Stromal cell of bone marrow (primary cell): Measurements from ENCODE around the gene FASN.

ENCODE experiments used
- DNase-seq: peaks from one replicate; pipeline ENCODE4 v3.0.0-alpha.2; 2012; ENCODE audit warnings: low read depth

The FASN gene

GRCh38 chr17:82101301-82101715, 3.3 kb upstream of the FASN start:
- DNase-seq: no peak

- DNase-seq: no peak
These were observed 2.7 kb upstream of the FASN start for GRCh38 chr17:82100502-82101298.

- no peak for DNase-seq
These were observed 1.1 kb upstream of the FASN start for GRCh38 chr17:82098939-82099763.

DNA sequence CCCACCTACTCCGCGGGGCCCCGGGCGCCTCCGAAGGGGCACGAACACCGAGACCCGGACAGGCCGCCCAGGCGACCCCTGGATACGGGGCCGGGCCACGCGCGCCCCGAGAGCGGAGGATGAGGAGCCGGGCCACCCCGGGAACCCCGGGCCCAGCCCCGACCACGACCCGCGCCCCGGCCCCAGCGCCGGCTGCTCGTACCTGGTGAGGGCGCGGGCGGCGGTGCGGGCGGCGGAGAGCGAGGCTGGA, 192 bp downstream of the FASN start:
- DNase-seq: no peak

GRCh38 chr17:82097184-82097918, 685 bp downstream of the FASN start:
- DNase-seq: no peak

GRCh38 chr17:82096709-82097183, 1.3 kb downstream of the FASN start:
- DNase-seq: no peak

DNA sequence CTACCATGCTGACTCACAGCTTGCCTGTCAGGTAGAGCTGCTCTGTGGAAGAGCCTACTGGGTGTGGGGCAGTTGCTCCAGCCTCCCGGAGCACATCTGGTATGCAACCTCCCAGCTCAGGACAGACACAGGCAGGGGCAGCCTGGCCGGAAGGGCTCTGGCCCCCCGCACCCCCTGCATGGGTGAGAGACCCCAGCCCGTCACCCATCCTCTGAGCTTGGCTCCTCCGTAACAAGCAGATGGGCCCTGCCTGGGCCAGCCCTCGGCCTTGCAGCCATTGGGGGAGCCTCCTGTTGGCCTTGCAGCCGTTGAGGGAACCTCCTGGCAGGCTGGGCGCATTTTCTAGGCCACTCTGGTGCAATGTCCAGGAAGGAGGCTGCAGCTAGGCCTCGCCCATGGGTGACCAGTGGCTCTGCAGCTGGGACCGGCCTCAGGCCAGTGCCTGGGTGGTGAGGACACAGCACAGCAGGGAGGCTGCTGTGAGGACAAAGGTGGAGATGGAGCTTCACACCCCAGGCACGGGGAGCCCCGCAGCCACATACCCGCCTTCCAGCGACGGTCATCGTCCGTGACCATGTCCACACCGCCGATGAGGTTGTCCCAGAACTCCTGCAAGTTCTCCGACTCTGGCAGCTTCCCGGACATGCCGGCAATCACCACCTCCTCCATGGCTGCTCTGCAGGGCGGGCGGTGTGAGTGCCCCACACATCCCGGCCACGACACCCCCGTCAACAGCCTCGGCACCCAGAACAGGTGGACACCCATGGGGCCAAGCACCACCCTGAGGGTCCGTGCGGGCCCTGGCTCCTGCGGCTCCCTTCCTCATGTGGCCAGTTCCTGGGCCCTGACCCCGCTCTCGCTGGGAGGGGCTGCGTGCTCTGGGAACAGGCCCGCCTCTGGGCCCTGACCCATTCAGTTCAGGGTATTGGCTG, 2.0 kb downstream of the FASN start:
- DNase-seq: no peak

DNA sequence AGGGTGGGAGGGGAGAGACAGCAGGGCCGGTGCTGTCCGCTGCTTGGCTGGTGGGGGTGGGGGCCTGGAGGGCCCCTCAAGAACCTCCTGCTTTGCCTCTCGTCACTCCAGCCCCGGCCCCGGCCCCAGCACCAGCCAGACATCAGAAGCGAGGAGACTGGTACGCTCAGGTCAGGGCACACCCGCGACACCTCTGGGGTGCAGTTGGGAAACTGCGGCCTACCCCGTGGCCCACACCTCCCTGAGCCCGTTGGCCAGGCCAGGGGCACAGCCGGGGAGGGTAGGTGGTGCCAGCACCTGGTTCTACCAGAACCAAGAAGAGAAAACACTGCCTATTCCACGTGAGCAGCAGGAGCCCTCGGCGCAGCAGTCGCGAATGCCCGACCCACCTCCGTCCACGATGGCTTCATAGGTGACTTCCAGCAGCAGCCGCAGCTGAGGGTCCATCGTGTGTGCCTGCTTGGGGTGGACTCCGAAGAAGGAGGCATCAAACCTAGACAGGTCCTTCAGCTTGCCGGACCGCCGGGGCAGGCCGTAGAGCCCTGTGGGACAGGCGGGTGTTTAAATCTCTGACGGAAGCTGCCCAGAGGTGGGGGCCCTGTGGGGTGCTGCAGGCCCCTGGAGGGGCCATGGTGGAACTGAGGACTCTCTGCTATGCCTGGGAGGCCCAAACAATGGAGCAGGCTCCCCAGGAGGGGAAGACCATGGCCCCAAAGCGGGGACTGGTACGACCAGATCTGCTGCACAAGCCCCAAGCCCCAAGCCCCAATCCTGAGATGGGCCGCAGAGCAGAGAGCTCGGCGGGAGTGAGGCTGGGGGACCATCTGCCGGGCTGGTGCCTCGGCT, 2.9 kb downstream of the FASN start:
- DNase-seq: no peak

- DNase-seq: no peak
These were observed 4.9 kb downstream of the FASN start for GRCh38 chr17:82092995-82093751.

GRCh38 chr17:82092628-82092994, 5.4 kb downstream of the FASN start:
- no peak for DNase-seq

- no peak for DNase-seq
These were observed 5.9 kb downstream of the FASN start for GRCh38 chr17:82092094-82092586.

GRCh38 chr17:82091264-82092066, 6.6 kb downstream of the FASN start:
- DNase-seq: no peak

GRCh38 chr17:82090549-82091263, 7.3 kb downstream of the FASN start:
- no peak for DNase-seq

DNA sequence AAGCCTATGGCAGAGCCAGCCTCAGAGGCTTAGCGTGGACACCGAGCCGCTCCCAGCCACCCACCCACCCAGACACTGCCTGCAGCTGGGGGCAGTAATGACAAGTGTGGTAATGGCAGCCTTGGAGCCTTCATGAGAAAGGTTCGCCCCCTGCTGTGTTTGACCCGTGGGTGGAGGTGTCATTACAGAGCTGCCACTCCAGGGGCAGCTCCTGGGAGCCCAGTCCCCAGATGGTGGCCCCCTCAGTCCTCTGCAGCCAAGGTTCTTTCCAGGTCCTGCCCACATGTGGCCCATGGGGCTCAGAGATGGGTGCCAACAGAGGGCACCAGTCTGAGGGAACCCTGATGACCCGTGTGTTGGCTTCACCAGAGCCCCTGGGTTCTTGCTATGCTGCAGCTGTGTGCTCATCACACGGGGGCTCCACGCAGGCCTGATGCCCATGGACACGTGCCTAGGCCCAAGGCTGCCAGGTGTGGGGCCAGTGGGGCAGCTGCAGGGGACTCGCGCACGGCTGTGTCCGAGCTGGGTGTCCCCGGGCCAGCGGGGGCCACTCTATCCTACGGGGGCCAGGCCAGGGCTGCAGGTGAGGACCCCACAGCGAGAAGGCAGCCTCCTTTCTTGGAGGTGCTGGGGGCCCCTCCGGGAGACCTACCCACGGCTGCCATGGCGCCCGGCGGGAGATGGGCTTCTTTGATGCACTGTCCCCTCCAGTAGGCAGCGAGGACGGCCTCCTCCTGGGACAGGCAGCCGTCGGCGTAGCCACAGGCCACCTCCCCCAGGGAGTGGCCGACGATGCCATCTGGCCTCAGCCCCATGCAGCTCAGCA, 8.1 kb downstream of the FASN start:
- DNase-seq: no peak

- no peak for DNase-seq
These were observed 9.0 kb downstream of the FASN start for GRCh38 chr17:82088838-82089722.
